RWPE2 (cell line): Measurements from ENCODE around the gene USH2A.

Experiments used
- ATAC-seq: fragments of 200-7000 bp; cut with Tn5 transposase; 3 replicates; pipeline ENCODE4 v1.9.1; 2021; ENCODE audit warnings: low read depth
- DNase-seq: peaks from one replicate; pipeline ENCODE4 v3.0.0-alpha.2; 2020; ENCODE audit warnings: low spot score
- H3K27ac ChIP-seq: fragments of 450-650 bp; 2 replicates; pipeline ENCODE4 v1.5.1; 2017; ENCODE audit warnings: mild to moderate bottlenecking; ENCODE audit not compliant: poor library complexity, severe bottlenecking
- H3K27me3 ChIP-seq: fragments of 250-450 bp; sonication (Bioruptor Pico); 2 replicates; pipeline ENCODE4 v1.5.1; 2021; ENCODE audit warnings: mild to moderate bottlenecking, moderate library complexity; ENCODE audit not compliant: insufficient read depth, poor library complexity, severe bottlenecking
- H3K36me3 ChIP-seq: fragments of 250-450 bp; sonication (Bioruptor Pico); 2 replicates; pipeline ENCODE4 v1.5.1; 2020; ENCODE audit warnings: low read depth, mild to moderate bottlenecking, moderate library complexity
- H3K4me1 ChIP-seq: fragments of 250-450 bp; sonication (Bioruptor Pico); 2 replicates; pipeline ENCODE4 v1.5.1; 2021; ENCODE audit warnings: mild to moderate bottlenecking, moderate library complexity; ENCODE audit not compliant: insufficient read depth, poor library complexity, severe bottlenecking
- H3K4me3 ChIP-seq: fragments of 250-450 bp; sonication (Bioruptor Pico); 2 replicates; pipeline ENCODE4 v1.5.1; 2021; ENCODE audit warnings: mild to moderate bottlenecking, moderate library complexity; ENCODE audit not compliant: severe bottlenecking
- H3K9me3 ChIP-seq: fragments of 250-450 bp; sonication (Bioruptor Pico); 2 replicates; pipeline ENCODE4 v1.5.1; 2021; ENCODE audit warnings: mild to moderate bottlenecking, moderate library complexity; ENCODE audit not compliant: severe bottlenecking
- CTCF ChIP-seq: fragments of 450-650 bp; IDR thresholded peaks from one replicate; pipeline ENCODE4 v1.5.1; 2017; ENCODE audit warnings: mild to moderate bottlenecking, moderate library complexity; ENCODE audit not compliant: poor library complexity, severe bottlenecking

Gene USH2A

GRCh38 chr1:216416488-216416887 lies 6.8 kb downstream of the USH2A start:
- H3K9me3 ChIP-seq: no peaks in the 10 kb centered on the region
- no peak overlapping the region for H3K27ac ChIP-seq
- DNase-seq (no peak), ATAC-seq (no peak)
- no peaks in the 10 kb centered on the region for H3K27me3 ChIP-seq
- H3K4me3 ChIP-seq: no peak overlapping the region
- TF ChIP-seq CTCF: no peak
- no peaks in the 10 kb centered on the region for H3K36me3 ChIP-seq
- no peaks in the 10 kb centered on the region for H3K4me1 ChIP-seq

- no peak for DNase-seq
- Histone ChIP-seq H3K36me3 (no peaks in the 10 kb centered on the region), H3K9me3 (no peaks in the 10 kb centered on the region), H3K4me3 (no peak overlapping the region), H3K4me1 (no peaks in the 10 kb centered on the region), H3K27ac (no peak overlapping the region), H3K27me3 (no peaks in the 10 kb centered on the region)
- TF ChIP-seq CTCF: no peak
- no peak for ATAC-seq
These were observed 13.2 kb downstream of the USH2A start for GRCh38 chr1:216410026-216410425.

- no peak for TF ChIP-seq CTCF
- H3K27me3 ChIP-seq: no peaks in the 10 kb centered on the region
These were observed 32.3 kb downstream of the USH2A start for GRCh38 chr1:216390956-216391355.

GRCh38 chr1:216389774-216390173 lies 33.5 kb downstream of the USH2A start:
- no peak for TF ChIP-seq CTCF
- no peak overlapping the region for H3K4me3 ChIP-seq
- ATAC-seq (no peak), DNase-seq (no peak)
- no peaks in the 10 kb centered on the region for H3K27me3 ChIP-seq
- H3K36me3 ChIP-seq: no peaks in the 10 kb centered on the region
- no peaks in the 10 kb centered on the region for H3K9me3 ChIP-seq
- H3K4me1 ChIP-seq: no peaks in the 10 kb centered on the region
- no peak overlapping the region for H3K27ac ChIP-seq

More at GRCh38 chr1:216390956-216391355, 32.3 kb downstream of the USH2A start:
- H3K27ac ChIP-seq: no peak overlapping the region
- ATAC-seq: no peak
- no peaks in the 10 kb centered on the region for H3K4me1 ChIP-seq
- DNase-seq: no peak
- H3K36me3 ChIP-seq: no peaks in the 10 kb centered on the region
- no peak overlapping the region for H3K4me3 ChIP-seq
- H3K9me3 ChIP-seq: no peaks in the 10 kb centered on the region

GRCh38 chr1:216388558-216388957 lies 34.7 kb downstream of the USH2A start:
- DNase-seq (no peak), ATAC-seq (no peak)
- Histone ChIP-seq H3K9me3 (no peaks in the 10 kb centered on the region), H3K27ac (no peak overlapping the region), H3K4me1 (no peaks in the 10 kb centered on the region), H3K36me3 (no peaks in the 10 kb centered on the region), H3K27me3 (no peaks in the 10 kb centered on the region), H3K4me3 (no peak overlapping the region)
- TF ChIP-seq CTCF: no peak
